Measurements from ENCODE around the gene SFSWAP.

DNA sequence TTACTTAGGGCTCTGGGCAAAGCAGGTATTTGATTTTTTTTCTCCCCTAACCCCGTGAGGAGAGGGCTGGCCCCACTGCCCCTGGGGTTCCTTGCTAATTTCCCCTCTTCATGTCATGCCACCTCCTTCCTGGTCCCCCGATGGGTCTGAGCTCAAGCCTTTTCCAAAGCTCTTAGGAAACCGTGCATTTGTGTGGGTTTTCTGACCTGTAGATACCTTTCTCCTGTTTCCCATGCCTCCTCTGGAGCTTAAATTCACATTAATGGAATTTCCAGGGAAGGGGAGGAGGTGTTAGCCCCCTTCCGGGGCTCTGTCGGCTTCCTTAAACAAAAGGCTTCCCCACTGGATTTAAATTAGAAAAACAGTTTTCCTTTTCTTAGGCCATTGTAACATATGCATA, 12.6 kb downstream of the SFSWAP start:
- TF ChIP-seq, protein P1, sequence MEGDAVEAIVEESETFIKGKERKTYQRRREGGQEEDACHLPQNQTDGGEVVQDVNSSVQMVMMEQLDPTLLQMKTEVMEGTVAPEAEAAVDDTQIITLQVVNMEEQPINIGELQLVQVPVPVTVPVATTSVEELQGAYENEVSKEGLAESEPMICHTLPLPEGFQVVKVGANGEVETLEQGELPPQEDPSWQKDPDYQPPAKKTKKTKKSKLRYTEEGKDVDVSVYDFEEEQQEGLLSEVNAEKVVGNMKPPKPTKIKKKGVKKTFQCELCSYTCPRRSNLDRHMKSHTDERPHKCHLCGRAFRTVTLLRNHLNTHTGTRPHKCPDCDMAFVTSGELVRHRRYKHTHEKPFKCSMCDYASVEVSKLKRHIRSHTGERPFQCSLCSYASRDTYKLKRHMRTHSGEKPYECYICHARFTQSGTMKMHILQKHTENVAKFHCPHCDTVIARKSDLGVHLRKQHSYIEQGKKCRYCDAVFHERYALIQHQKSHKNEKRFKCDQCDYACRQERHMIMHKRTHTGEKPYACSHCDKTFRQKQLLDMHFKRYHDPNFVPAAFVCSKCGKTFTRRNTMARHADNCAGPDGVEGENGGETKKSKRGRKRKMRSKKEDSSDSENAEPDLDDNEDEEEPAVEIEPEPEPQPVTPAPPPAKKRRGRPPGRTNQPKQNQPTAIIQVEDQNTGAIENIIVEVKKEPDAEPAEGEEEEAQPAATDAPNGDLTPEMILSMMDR (IDR thresholded peaks at IDR 0.05; ENCODE audit: low read depth, low read length, poor library complexity, severe bottlenecking), result no peak
- no peak for TF ChIP-seq EZH2phosphoT487 (IDR thresholded peaks at IDR 0.05; ENCODE audit: borderline replicate concordance, low read length)
